KMS-11 (cell line): ENCODE data around the gene MCHR2.

Experiments used
- H2AFZ ChIP-seq: fragments of 200-600 bp; sonication (generic); 2 replicates; pipeline ENCODE4 v1.6.1; 2016; ENCODE audit warnings: antibody characterized with exemption, mixed run types, low read depth
- H3K27ac ChIP-seq: fragments of 200-600 bp; sonication (generic); 2 replicates; pipeline ENCODE4 v1.6.1; 2016; ENCODE audit warnings: mild to moderate bottlenecking, mixed run types
- H3K27me3 ChIP-seq: fragments of 200-600 bp; sonication (generic); 2 replicates; pipeline ENCODE4 v1.6.1; 2017; ENCODE audit warnings: mild to moderate bottlenecking, low read depth, mixed run types, moderate library complexity; ENCODE audit not compliant: insufficient read depth
- H3K36me3 ChIP-seq: fragments of 200-600 bp; sonication (generic); 2 replicates; pipeline ENCODE4 v1.6.1; 2017; ENCODE audit warnings: mild to moderate bottlenecking, mixed run types; ENCODE audit not compliant: insufficient read depth
- H3K4me1 ChIP-seq: fragments of 200-600 bp; sonication (generic); 2 replicates; pipeline ENCODE4 v1.6.1; 2016; ENCODE audit warnings: mild to moderate bottlenecking, low read depth, mixed run types; ENCODE audit not compliant: poor library complexity, severe bottlenecking
- H3K4me2 ChIP-seq: fragments of 200-600 bp; sonication (generic); 2 replicates; pipeline ENCODE4 v1.7.0; 2016; ENCODE audit warnings: mild to moderate bottlenecking, mixed run types
- H3K4me3 ChIP-seq: fragments of 200-600 bp; sonication (generic); IDR thresholded peaks from 2 replicates; pipeline ENCODE4 v1.6.1; 2017; ENCODE audit warnings: low read depth, low read length, mixed read lengths; ENCODE audit not compliant: insufficient read depth
- H3K79me2 ChIP-seq: fragments of 200-600 bp; sonication (generic); 2 replicates; pipeline ENCODE4 v1.6.1; 2016; ENCODE audit warnings: low read depth, mixed run types; ENCODE audit not compliant: insufficient read depth
- H3K9ac ChIP-seq: fragments of 200-600 bp; sonication (generic); 2 replicates; pipeline ENCODE4 v1.6.1; 2016; ENCODE audit warnings: mild to moderate bottlenecking, mixed run types
- H4K20me1 ChIP-seq: fragments of 200-600 bp; sonication (generic); 2 replicates; pipeline ENCODE4 v1.6.1; 2016; ENCODE audit warnings: mild to moderate bottlenecking, mixed run types; ENCODE audit not compliant: insufficient read depth
- CTCF ChIP-seq: fragments of 200-600 bp; sonication (generic); conservative IDR thresholded peaks from 2 replicates; pipeline ENCODE4 v1.6.1; 2017; ENCODE audit warnings: low read depth, mild to moderate bottlenecking, antibody characterized with exemption, low read length, moderate library complexity, mixed read lengths

MCHR2 gene

GRCh38 chr6:99967052-99967451, 27.0 kb downstream of the MCHR2 start:
- H3K4me2 ChIP-seq = no peak overlapping the region
- H3K4me3 ChIP-seq = no peak overlapping the region
- no peaks in the 10 kb centered on the region for H3K4me1 ChIP-seq
- H3K9ac ChIP-seq = no peak overlapping the region
- H4K20me1 ChIP-seq = no peaks in the 10 kb centered on the region
- H3K79me2 ChIP-seq = no peaks in the 10 kb centered on the region
- no peak overlapping the region for H3K27ac ChIP-seq
- no peak for TF ChIP-seq CTCF
- H3K36me3 ChIP-seq = no peaks in the 10 kb centered on the region
- H3K27me3 ChIP-seq = no peaks in the 10 kb centered on the region
- no peak overlapping the region for H2AFZ ChIP-seq

GRCh38 chr6:99960027-99960426, 34.0 kb downstream of the MCHR2 start:
- no peaks in the 10 kb centered on the region for H3K4me1 ChIP-seq
- no peaks in the 10 kb centered on the region for H3K79me2 ChIP-seq
- no peak overlapping the region for H2AFZ ChIP-seq
- H3K4me3 ChIP-seq = no peak overlapping the region
- no peak overlapping the region for H3K27ac ChIP-seq
- no peak for TF ChIP-seq CTCF
- no peaks in the 10 kb centered on the region for H3K27me3 ChIP-seq
- H3K4me2 ChIP-seq = no peak overlapping the region
- H3K36me3 ChIP-seq = no peaks in the 10 kb centered on the region
- no peaks in the 10 kb centered on the region for H4K20me1 ChIP-seq
- H3K9ac ChIP-seq = no peak overlapping the region

GRCh38 chr6:99951016-99951805, 42.8 kb downstream of the MCHR2 start:
- Histone ChIP-seq H3K4me3 (no peak overlapping the region), H3K9ac (no peak overlapping the region), H3K27ac (no peak overlapping the region), H3K4me2 (no peak overlapping the region), H4K20me1 (no peaks in the 10 kb centered on the region), H3K79me2 (no peaks in the 10 kb centered on the region), H3K4me1 (no peaks in the 10 kb centered on the region), H3K36me3 (no peaks in the 10 kb centered on the region), H2AFZ (no peak overlapping the region), H3K27me3 (no peaks in the 10 kb centered on the region)
- no peak for TF ChIP-seq CTCF

- Histone ChIP-seq H4K20me1 (no peaks in the 10 kb centered on the region), H2AFZ (no peak overlapping the region), H3K4me2 (no peak overlapping the region), H3K27me3 (no peaks in the 10 kb centered on the region), H3K9ac (no peak overlapping the region), H3K4me3 (no peak overlapping the region), H3K36me3 (no peaks in the 10 kb centered on the region), H3K27ac (no peak overlapping the region), H3K79me2 (no peaks in the 10 kb centered on the region), H3K4me1 (no peaks in the 10 kb centered on the region)
- no peak for TF ChIP-seq CTCF
These were observed 48.0 kb downstream of the MCHR2 start for GRCh38 chr6:99946005-99946404.
